AG04449 (cell line): ENCODE data around the gene ARHGEF37.

ENCODE experiments used
- CTCF ChIA-PET: fragments of 350-600 bp; formaldehyde crosslinking; extraction: SDS; loops from one replicate; lab custom pipeline; 2021; ENCODE audit warnings: antibody characterized with exemption; lab: Yijun Ruan, JAX
- POLR2A ChIA-PET: fragments of 400-600, 350-600 bp; formaldehyde crosslinking; extraction: SDS; loops from one replicate; lab custom pipeline; 2020; ENCODE audit warnings: antibody characterized with exemption, inconsistent platforms; lab: Yijun Ruan, JAX
- DNase-seq: peaks from one replicate; pipeline ENCODE4 v3.0.0-alpha.2; 2010; ENCODE audit warnings: low read depth, low spot score
- H3K4me3 ChIP-seq: 2 replicates; pipeline ENCODE4 v1.5.1; 2011; ENCODE audit warnings: low read depth, mild to moderate bottlenecking, control low read depth, low read length
- TF ChIP-seq, protein P1 (sequence below): IDR thresholded peaks from one replicate; pipeline ENCODE4 v1.5.1; 2011; ENCODE audit warnings: mild to moderate bottlenecking, moderate library complexity, low read length, control low read depth, inconsistent platforms; ENCODE audit not compliant: insufficient read depth; ENCODE audit errors: missing control alignments

Gene ARHGEF37

DNA sequence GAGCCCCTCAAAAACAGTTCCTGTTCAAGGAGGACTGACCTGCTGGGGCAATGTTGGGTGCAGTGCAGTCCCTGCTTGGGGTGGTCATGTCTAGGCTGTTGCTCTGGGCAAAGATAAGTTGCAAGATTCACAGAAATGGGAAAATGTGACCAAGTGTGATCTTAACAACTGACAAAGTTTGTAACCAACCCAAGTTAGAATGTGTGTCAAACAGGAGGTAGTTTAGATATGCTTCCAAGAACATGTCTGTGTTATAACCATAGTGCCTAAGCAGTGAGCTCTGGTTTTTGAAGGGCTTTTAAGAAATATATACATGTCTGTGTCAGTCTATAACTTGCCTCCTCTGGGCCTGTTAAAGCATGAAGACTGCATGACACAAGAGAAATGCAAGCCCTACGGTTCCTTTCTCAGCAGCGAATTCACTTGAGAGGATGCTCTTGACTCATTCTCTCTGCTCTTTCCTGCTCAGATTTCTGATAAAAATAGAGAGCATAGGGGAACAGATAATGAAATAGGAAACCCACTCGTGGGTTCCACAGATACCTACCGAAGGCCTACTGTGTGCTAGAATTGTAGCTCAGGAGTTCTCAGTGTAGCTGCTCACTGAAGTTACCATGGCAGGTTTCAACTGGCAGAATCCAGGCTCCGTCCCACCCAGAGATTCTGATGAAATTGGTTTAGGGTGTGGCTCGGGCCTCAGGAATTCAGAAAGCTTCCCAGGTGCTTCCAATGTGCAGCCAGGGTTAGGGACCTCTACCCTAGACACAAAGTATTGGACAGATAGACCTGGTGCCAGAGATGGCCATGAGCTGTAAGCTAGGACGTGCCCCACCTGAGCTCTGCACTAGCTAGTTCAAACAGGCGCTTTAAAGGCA is 52.4 kb downstream of the ARHGEF37 start:
- CTCF ChIA-PET: interaction anchor here (0.8 to 22.1 kb wide), 11 partner anchors 9 to 363 kb away, joined by 3 to 924 read pairs (median 4); no protein-coding TSS in a partner anchor
- H3K4me3 ChIP-seq: no peak overlapping the region
- POLR2A ChIA-PET: no interaction called here
- no peak for DNase-seq
- TF ChIP-seq, protein P1, sequence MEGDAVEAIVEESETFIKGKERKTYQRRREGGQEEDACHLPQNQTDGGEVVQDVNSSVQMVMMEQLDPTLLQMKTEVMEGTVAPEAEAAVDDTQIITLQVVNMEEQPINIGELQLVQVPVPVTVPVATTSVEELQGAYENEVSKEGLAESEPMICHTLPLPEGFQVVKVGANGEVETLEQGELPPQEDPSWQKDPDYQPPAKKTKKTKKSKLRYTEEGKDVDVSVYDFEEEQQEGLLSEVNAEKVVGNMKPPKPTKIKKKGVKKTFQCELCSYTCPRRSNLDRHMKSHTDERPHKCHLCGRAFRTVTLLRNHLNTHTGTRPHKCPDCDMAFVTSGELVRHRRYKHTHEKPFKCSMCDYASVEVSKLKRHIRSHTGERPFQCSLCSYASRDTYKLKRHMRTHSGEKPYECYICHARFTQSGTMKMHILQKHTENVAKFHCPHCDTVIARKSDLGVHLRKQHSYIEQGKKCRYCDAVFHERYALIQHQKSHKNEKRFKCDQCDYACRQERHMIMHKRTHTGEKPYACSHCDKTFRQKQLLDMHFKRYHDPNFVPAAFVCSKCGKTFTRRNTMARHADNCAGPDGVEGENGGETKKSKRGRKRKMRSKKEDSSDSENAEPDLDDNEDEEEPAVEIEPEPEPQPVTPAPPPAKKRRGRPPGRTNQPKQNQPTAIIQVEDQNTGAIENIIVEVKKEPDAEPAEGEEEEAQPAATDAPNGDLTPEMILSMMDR: no peak

DNA sequence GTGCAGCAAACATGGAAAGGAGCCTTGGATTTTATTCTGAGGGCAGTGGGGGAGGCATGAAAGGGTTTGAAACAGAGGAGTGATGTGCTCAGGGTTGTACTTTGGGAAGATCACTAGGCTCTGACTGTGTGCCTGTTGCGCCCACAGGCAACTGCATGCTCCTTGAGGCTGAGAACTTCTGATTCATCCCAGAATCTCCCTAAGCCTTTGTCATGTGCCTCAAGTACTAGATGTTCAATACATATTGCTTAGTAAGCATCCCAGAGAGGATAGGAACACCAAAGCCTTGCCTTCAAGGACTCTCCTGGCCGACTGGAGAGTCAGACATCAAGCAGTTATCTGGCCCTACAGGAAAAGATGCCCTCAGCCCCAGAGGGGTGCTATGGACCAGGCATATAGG is 54.1 kb downstream of the ARHGEF37 start:
- TF ChIP-seq, protein P1: no peak
- DNase-seq: no peak
- ChIA-PET CTCF (interaction anchor here (1.1 to 22.1 kb wide), 6 partner anchors 10 to 356 kb away, joined by 3 to 924 read pairs (median 22); no protein-coding TSS in a partner anchor), POLR2A (no interaction called here)
- no peak overlapping the region for H3K4me3 ChIP-seq

GRCh38 chr5:149636191-149636860 is 55.0 kb downstream of the ARHGEF37 start:
- ChIA-PET CTCF (interaction anchor here (0.7 to 22.1 kb wide), 32 partner anchors 8 to 684 kb away, joined by 3 to 924 read pairs (median 4); partner anchors contain the start of gene SLC26A2), POLR2A (interaction anchor here (1.2 kb wide), 1 partner anchor 192 kb away, joined by 3 read pairs; no protein-coding TSS in a partner anchor)
- H3K4me3 ChIP-seq: no peak overlapping the region
- DNase-seq: no peak
- TF ChIP-seq, protein P1: no peak

DNA sequence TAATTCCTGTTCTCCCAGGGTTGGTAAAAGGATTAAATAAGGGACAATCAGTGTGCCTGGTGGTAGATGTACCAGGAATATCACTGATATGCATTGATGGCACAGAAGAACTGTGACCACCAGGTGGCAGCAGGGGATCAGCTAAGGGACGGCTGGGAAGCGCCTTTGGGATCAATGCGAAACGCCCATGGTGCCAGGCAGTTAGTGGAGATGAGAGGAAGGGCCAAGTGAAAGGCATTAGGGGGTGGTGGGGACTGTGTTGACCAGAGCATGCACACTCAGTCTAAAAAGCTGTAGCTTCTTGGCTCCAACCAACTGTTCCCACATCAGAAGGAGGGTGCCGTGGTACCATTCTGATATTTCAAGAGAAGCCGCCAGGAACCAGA is 55.6 kb downstream of the ARHGEF37 start:
- no peak for DNase-seq
- TF ChIP-seq, protein P1: peak; percentile 86
- H3K4me3 ChIP-seq: no peak overlapping the region
- POLR2A ChIA-PET: interaction anchor here (1.2 kb wide), 1 partner anchor 191 kb away, joined by 3 read pairs; no protein-coding TSS in a partner anchor
- CTCF ChIA-PET: interaction anchor here (0.7 to 22.1 kb wide), 33 partner anchors 8 to 683 kb away, joined by 3 to 924 read pairs (median 4); partner anchors contain the start of gene SLC26A2

DNA sequence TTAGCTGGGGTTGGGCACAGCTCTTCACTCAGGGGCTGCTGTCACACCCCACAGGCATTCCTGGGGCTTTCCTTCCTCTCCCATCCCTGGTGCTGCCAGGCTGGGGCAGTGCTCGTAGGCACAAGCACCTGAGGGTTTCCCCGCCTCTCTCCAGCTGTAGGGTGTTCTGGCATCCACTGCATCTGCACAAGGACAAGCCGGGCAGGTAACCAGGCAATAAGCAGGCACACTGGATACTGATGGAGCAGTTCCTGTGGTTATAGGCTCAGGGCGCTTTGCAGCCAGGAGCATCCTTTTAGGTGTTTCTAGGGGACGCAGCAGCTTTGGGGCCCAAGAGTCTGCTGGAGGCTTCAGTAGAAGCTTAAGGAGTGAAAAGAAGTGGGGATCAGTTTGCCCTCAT is 56.8 kb downstream of the ARHGEF37 start:
- DNase-seq: no peak
- CTCF ChIA-PET: interaction anchor here (0.9 to 22.1 kb wide), 10 partner anchors 10 to 358 kb away, joined by 3 to 924 read pairs (median 5); no protein-coding TSS in a partner anchor

More for the DNA sequence above, 56.8 kb downstream of the ARHGEF37 start:
- TF ChIP-seq, protein P1: no peak
- POLR2A ChIA-PET: no interaction called here
- H3K4me3 ChIP-seq: no peak overlapping the region
